GM21447 (cell line): ENCODE measurements around the gene KLHL29.

ENCODE experiments used
- ATAC-seq: cut with Tn5 transposase; IDR thresholded peaks from one replicate; pipeline ENCODE4 v1.9.1; 2021; ENCODE audit not compliant: unreplicated experiment

KLHL29 gene

GRCh38 chr2:23687214-23687613 is 302.2 kb downstream of the KLHL29 start:
- ATAC-seq: no peak

DNA sequence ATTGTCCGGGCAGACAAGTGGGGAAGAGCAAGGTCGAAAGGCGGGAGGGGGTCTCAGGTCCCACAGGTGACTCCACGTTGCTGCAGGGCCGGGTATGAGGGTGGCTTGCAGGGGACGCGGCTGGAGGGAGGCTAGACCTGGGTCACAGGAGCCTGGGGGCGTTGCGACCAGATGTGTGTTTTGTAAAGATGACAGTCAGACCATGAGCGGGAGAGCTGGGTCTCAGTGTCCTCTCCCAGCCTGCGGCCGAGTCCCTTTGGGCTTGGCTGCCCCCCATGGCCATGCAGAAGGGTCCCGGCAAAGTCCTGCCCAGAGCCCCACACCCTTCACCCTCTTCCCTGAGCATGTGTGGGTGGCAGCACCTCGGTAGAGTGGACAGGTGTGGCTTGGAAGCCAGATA is 302.7 kb downstream of the KLHL29 start:
- ATAC-seq: no peak

- ATAC-seq: no peak
These were observed 303.6 kb downstream of the KLHL29 start for GRCh38 chr2:23688486-23689130.

GRCh38 chr2:23689131-23689700 is 304.2 kb downstream of the KLHL29 start:
- no peak for ATAC-seq

DNA sequence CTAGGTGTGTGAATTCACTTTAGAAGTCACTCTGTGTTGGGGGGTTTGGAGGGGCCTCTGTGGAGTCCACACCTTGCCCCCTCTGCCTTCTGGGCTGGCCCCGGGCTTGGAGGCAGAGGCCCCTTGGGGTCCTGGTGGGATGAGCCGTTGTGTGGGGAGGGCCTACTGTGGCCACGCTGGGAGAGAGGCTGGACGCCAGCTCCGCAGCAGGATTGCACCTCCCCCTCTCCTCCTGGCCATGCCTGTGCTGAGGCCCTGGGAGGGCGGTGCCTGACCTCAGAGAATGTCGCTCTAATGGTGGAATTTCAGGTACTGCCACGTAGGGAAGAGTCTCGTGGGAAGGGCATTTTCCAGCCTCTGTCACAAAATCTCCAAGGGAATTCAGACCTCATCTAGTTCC is 304.9 kb downstream of the KLHL29 start:
- no peak for ATAC-seq

GRCh38 chr2:23690421-23691105 is 305.6 kb downstream of the KLHL29 start:
- no peak for ATAC-seq

DNA sequence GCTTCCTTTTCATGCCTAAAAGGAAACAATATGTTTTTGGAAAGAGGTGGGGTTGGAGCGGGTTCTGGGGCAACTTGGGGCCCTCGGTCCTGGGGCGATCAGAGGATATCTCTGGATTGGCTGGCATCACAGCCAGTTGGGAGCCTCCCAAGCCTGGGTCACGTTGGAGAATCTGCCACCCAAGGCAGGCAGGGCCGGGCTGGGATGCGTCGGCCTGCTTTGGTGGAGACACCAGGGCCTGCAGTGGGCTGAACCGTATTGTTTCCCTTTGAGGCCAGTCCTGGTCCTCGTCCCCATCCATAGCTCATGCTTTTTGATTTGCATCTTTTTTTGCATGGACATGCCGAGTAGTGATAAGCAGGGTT is 306.1 kb downstream of the KLHL29 start:
- ATAC-seq: no peak

DNA sequence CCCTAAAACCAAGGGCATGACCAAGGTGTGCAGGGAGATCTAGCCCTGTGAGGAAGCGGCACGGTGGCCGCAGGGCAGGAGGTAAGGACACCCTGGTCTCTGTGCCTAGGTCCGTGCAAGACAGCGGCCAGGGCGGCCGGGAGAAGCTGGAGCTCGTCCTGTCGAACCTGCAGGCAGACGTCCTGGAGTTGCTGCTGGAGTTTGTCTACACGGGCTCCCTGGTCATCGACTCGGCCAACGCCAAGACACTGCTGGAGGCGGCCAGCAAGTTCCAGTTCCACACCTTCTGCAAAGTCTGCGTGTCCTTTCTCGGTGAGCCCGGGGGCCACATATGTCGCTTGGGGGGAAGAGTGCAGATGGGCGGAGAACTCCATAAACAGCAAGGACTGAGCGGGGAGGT is 306.6 kb downstream of the KLHL29 start:
- no peak for ATAC-seq

GRCh38 chr2:23692263-23692662 is 307.3 kb downstream of the KLHL29 start:
- no peak for ATAC-seq

- no peak for ATAC-seq
These were observed 308.0 kb downstream of the KLHL29 start for GRCh38 chr2:23692851-23693605.

DNA sequence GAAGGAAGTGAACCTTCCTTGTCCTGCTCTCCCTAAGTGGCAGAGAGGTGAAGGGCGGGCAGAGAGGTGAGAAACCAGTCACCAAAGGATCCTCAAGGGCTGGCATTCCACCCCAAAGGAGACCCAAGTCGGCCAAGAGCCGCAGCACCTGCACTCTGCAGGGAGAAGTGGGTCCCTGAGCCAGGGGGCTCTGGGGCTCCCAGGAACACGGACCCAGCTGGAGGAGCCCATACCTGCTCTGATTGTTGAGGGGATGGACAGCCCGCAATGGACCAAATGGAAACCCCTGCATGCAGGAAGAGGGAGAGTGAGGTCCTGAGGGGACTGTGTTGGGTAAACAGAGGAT is 308.6 kb downstream of the KLHL29 start:
- ATAC-seq: no peak

DNA sequence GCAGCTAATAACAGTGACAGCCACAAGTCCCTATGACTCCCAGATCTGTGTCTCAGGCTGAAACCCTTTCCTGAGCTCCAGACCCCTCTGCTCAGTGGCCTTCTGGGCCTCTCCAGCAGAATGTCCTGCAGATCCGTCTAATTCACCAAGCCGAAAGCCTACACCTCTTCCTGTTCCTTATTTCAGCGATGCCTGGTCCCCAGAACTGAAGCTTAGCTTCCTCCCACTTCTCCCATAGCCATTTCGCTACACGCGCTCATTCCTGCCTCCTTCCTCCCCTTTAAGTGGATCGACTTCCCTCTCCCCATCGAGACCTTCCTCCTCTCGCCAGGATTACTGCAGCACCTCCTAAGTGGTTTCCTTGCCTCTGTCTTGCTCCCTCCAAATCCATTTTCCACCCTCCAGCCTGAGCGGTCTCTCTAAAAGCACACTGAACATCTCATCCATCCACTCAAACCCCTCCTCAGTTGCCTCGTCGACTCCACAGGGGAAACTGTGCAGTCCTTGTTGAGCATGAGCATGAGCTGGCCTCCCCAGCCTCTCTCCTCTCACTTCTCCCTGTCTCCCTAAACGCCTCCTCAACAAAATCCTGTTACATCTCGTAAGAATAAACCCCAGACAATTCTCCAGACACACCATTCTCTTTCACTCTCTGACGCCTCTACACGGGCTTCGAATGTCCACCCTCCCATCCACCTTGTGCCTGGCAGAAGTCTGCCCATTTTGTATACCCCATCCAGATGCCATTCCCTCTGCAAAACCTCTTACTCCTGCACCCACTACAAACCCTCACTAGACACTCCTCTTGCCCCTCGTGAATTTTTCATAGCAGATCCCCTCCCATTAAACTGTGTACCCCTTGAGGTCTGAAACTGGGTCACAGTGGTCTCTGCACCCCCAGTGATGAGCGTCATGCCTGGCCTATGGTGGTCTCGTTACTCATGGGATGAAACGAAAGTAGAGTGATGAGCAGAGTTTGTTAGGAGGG is 309.4 kb downstream of the KLHL29 start:
- no peak for ATAC-seq

- no peak for ATAC-seq
These were observed 310.4 kb downstream of the KLHL29 start for GRCh38 chr2:23695214-23695889.

GRCh38 chr2:23695890-23696751 is 311.1 kb downstream of the KLHL29 start:
- ATAC-seq: no peak

- no peak for ATAC-seq
These were observed 311.7 kb downstream of the KLHL29 start for GRCh38 chr2:23696752-23697045.

- no peak for ATAC-seq
These were observed 312.5 kb downstream of the KLHL29 start for GRCh38 chr2:23697256-23698075.

DNA sequence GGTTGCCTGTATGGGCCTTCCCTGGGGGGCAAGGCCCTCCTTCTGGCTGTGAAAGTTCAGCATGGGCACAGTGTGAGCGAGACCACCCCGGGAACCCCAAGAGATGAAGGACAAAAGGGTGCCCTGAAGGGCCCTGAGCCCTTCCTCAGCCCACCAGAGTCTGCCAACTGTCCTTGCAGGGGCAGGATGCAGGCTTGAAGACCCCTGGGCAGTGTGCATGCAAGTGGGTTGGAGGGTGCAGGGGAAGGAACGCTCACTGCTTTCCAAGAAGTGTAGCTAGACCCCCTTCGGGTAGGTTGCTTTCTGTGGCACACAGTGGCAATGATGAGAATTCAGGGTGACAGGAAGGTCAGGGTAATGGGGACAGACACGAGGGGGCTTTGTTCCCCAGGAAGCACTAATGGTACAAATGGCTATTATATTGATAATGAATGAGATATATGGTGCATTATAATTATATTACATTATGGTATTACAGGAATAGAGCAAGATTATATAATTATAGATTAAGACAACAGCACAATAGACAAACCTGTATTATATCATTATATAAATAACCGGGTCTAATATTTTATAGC is 313.2 kb downstream of the KLHL29 start:
- no peak for ATAC-seq
